HCT116 (cell line): Measurements from ENCODE around the gene PDE6D. TPM values are rescaled to one million over a fixed set of nuclear protein-coding genes. Genes with fewer than 3 reads are reported as not detected.

Experiments used
- ATAC-seq: fragments of 200-7000 bp; cut with Tn5 transposase; 2 replicates; pipeline ENCODE4 v1.9.1; 2020; ENCODE audit warnings: mild to moderate bottlenecking, moderate library complexity
- BruUV-seq: library from RNA; stranded (reverse); fragments of 400-500 nt; replicated peaks from 2 replicates; lab custom pipeline; 2021; lab: Mats Ljungman, UMichigan
- CTCF ChIA-PET: fragments of 300-600 bp; sonication (Branson Sonifier 250); formaldehyde crosslinking; loops from one replicate; lab custom pipeline; 2021; ENCODE audit warnings: antibody characterized with exemption; lab: Charles Lee
- POLR2A ChIA-PET: fragments of 300-600, 350-600 bp; sonication (Branson Sonifier 250); formaldehyde crosslinking; loops from one replicate; lab custom pipeline; 2021; ENCODE audit warnings: antibody characterized with exemption; lab: Charles Lee
- RAD21 ChIA-PET, 2 experiments: fragments of 300-600 bp; sonication (Branson Sonifier 250); formaldehyde crosslinking; loops; one replicate each; lab custom pipeline; 2023; ENCODE audit warnings: low total read pairs in 2 of 2; ENCODE audit not compliant: uncharacterized antibody in 2 of 2, unreplicated experiment in 2 of 2, low non-redundant PET in 1 of 2; lab: Charles Lee
- DNase-seq: peaks from one replicate; pipeline ENCODE4 v3.0.0-alpha.2; 2010; ENCODE audit warnings: low read depth, low spot score
- H2AFZ ChIP-seq: fragments of 200-600 bp; shearing (Covaris generic), sonication (generic); 2 replicates; pipeline ENCODE4 v1.6.1; 2017; ENCODE audit warnings: low read depth, mixed run types, mixed read lengths, antibody characterized with exemption, low read length; ENCODE audit not compliant: poor library complexity, severe bottlenecking
- H3K27ac ChIP-seq: 2 replicates; pipeline ENCODE4 v1.5.1; 2012; ENCODE audit warnings: low read depth, low read length
- H3K27me3 ChIP-seq: fragments of 200-600 bp; sonication (generic); 2 replicates; pipeline ENCODE4 v1.6.1; 2016; ENCODE audit warnings: mixed run types, low read length, mixed read lengths; ENCODE audit not compliant: insufficient read depth
- H3K36me3 ChIP-seq, 2 experiments: fragments of 200-500 bp in 1 of 2; fragments of 200-600 bp in 1 of 2; sonication (Bioruptor generic) in 1 of 2; sonication (generic) in 1 of 2; 2 replicates each; pipeline versions ENCODE4 v1.5.1 to v1.6.1; 2014 to 2016; ENCODE audit warnings: low read length in 2 of 2, inconsistent platforms in 1 of 2, mixed read lengths in 1 of 2, mixed run types in 1 of 2; ENCODE audit not compliant: insufficient read depth in 2 of 2, control insufficient read depth in 1 of 2
- H3K4me1 ChIP-seq, 2 experiments: fragments of 200-600 bp in 1 of 2; sonication (generic) in 1 of 2; 2 replicates each; pipeline versions ENCODE4 v1.5.1 to v1.6.1; 2012 to 2017; ENCODE audit warnings: low read length in 2 of 2, inconsistent platforms in 1 of 2, mild to moderate bottlenecking in 1 of 2, mixed read lengths in 1 of 2, mixed run types in 1 of 2, moderate library complexity in 1 of 2; ENCODE audit not compliant: insufficient read depth in 2 of 2, control insufficient read depth in 1 of 2
- H3K4me2 ChIP-seq: fragments of 200-600 bp; sonication (generic); 2 replicates; pipeline ENCODE4 v1.6.1; 2017; ENCODE audit warnings: mixed run types, low read length, mixed read lengths
- H3K4me3 ChIP-seq, 2 experiments: fragments of 200-600 bp in 1 of 2; sonication (generic) in 1 of 2; replicated peaks in 1 of 2; 2 replicates each; pipeline ENCODE4 v1.5.1; 2011 to 2016; ENCODE audit warnings: low read length in 2 of 2, control low read depth in 1 of 2, low read depth in 1 of 2, mild to moderate bottlenecking in 1 of 2, mixed read lengths in 1 of 2, mixed run types in 1 of 2
- H3K79me2 ChIP-seq: fragments of 200-600 bp; sonication (generic); 2 replicates; pipeline ENCODE4 v1.6.1; 2017; ENCODE audit warnings: mild to moderate bottlenecking, mixed run types, low read length, moderate library complexity, mixed read lengths; ENCODE audit not compliant: insufficient read depth
- H3K9ac ChIP-seq: fragments of 200-600 bp; sonication (generic); 2 replicates; pipeline ENCODE4 v1.6.1; 2016; ENCODE audit warnings: low read length, mixed read lengths
- H3K9me2 ChIP-seq: fragments of 200-600 bp; sonication (generic), shearing (Covaris generic); 2 replicates; pipeline ENCODE4 v1.6.1; 2017; ENCODE audit warnings: mixed run types, mild to moderate bottlenecking, moderate library complexity; ENCODE audit not compliant: insufficient read depth
- H3K9me3 ChIP-seq, 2 experiments: fragments of 200-500 bp in 1 of 2; fragments of 200-600 bp in 1 of 2; sonication (Bioruptor generic) in 1 of 2; sonication (generic) in 1 of 2; 2 replicates each; pipeline ENCODE4 v1.6.1; 2014 to 2017; ENCODE audit warnings: low read length in 2 of 2, mixed read lengths in 2 of 2, inconsistent platforms in 1 of 2, low read depth in 1 of 2, mild to moderate bottlenecking in 1 of 2, mixed run types in 1 of 2, moderate library complexity in 1 of 2; ENCODE audit not compliant: control insufficient read depth in 1 of 2, insufficient read depth in 1 of 2
- H4K20me1 ChIP-seq: fragments of 200-600 bp; sonication (generic), shearing (Covaris generic); 2 replicates; pipeline ENCODE4 v1.6.1; 2017; ENCODE audit warnings: mixed run types, mild to moderate bottlenecking, moderate library complexity; ENCODE audit not compliant: insufficient read depth
- EZH2 ChIP-seq: fragments of 200-600 bp; sonication (generic); IDR thresholded peaks from 2 replicates; pipeline ENCODE4 v1.6.1; 2017; ENCODE audit warnings: antibody characterized with exemption, mixed run types
- FOSL1 ChIP-seq: IDR thresholded peaks from 2 replicates; pipeline ENCODE4 v1.6.1; 2012; ENCODE audit warnings: low read depth
- JUND ChIP-seq: IDR thresholded peaks from 2 replicates; pipeline ENCODE4 v1.6.1; 2012
- RAD21 ChIP-seq: IDR thresholded peaks from 2 replicates; pipeline ENCODE4 v1.6.1; 2012; ENCODE audit warnings: low read depth, mild to moderate bottlenecking
- SIN3A ChIP-seq: IDR thresholded peaks from 2 replicates; pipeline ENCODE4 v1.6.1; 2012; ENCODE audit warnings: low read depth
- SP1 ChIP-seq: IDR thresholded peaks from 2 replicates; pipeline ENCODE4 v1.6.1; 2012; ENCODE audit warnings: low read depth
- SRF ChIP-seq: IDR thresholded peaks from 2 replicates; pipeline ENCODE4 v1.6.1; 2012; ENCODE audit warnings: low read depth
- YY1 ChIP-seq: IDR thresholded peaks from 2 replicates; pipeline ENCODE4 v1.6.1; 2011; ENCODE audit warnings: low read length, low read depth, moderate library complexity, mild to moderate bottlenecking; ENCODE audit not compliant: insufficient replicate concordance; ENCODE audit errors: extremely low read depth
- intact Hi-C: fragments of 100-400 bp; cut with micrococcal nuclease; formaldehyde crosslinking; loops from 2 replicates; pipeline ENCODE4 v1.10.0; 2022
- total RNA-seq: library from RNA; stranded (reverse); gene quantifications from one replicate; pipeline ENCODE4 v1.2.1, GENCODE V29; 2021; ENCODE audit not compliant: unreplicated experiment
- TF ChIP-seq, protein P1 (sequence below): IDR thresholded peaks from 2 replicates; pipeline ENCODE4 v1.6.1; 2012
- TF ChIP-seq, protein P2 (sequence below): IDR thresholded peaks from 2 replicates; pipeline ENCODE4 v1.6.1; 2012

PDE6D gene
- total RNA-seq, 1 experiment from 2014 or later, result 26.6 TPM

DNA sequence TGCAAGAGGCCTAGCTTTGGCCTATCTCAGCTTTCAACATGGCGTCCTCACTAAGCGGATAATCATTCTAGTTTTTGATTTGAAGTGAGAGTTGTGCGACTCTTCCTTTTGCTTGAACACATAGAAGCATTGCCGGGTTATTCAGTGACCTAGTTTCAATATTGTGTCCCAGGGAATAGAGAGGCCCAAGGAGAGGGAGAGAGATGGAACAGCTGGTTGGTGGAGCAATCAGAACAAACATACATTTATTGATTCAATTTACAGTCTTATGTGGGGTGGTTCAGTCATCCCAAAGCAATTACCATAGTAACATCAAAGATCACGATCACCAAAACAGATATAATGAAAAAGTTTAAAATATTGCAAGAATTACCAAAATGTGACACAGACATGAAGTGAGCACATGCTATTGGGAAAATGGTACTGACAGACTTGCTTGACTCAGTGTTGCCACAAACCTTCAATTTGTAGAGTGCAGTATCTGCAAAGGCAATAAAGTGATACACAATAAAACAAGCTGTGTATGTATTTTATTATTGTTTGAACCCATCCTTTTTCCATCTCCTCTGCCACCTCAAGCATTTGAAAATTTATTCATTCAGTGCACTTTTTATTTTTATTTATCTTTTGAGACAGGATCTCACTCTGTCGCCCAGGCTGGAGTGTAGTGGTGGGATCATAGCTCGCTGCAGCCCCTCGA is 35.4 kb upstream of the PDE6D start (continued):
- TF ChIP-seq SRF, result no peak
- TF ChIP-seq FOSL1, result no peak
- TF ChIP-seq, protein P1, sequence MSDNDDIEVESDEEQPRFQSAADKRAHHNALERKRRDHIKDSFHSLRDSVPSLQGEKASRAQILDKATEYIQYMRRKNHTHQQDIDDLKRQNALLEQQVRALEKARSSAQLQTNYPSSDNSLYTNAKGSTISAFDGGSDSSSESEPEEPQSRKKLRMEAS, result no peak
- TF ChIP-seq JUND, result no peak

DNA sequence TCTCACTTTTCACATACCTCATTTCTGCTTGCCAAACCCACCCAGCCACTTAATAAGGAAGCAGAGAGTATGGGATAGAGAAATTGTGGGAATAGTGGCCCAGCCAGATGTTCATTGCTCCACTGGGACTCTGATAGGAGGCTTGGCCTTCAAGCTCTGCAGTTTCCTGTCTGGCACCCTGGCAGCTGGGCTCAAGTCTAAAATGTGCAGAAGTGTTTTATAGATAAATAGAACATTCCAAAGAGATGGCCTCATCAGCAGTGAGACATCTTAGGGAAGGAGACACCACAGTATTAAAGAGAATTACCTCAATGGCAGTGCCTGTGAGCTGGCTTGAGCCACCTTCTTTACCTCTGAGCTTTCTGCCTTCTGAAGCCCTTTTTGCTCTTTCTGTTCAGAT is 29.8 kb upstream of the PDE6D start:
- ChIA-PET POLR2A (no interaction called here), CTCF (no interaction called here), RAD21 (no interaction called here)
- no peak overlapping the region for H3K9ac ChIP-seq
- H3K4me1 ChIP-seq, result peaks cover 0 to 6% of the 10 kb centered on the region in 2 experiments; a peak in 1 of 4 replicates
- no peak overlapping the region for H2AFZ ChIP-seq
- H3K9me2 ChIP-seq, result no peaks in the 10 kb centered on the region
- no peaks in the 10 kb centered on the region for H3K79me2 ChIP-seq
- DNase-seq (no peak), ATAC-seq (no peak)
- no peak overlapping the region for H3K4me2 ChIP-seq
- no peak overlapping the region for H3K4me3 ChIP-seq
- intact Hi-C loops, result no loop called here
- no TSS peak for BruUV-seq
- no peak overlapping the region for H3K27ac ChIP-seq
- TF ChIP-seq SP1, result no peak
- no peak for TF ChIP-seq RAD21
- TF ChIP-seq, protein P2, sequence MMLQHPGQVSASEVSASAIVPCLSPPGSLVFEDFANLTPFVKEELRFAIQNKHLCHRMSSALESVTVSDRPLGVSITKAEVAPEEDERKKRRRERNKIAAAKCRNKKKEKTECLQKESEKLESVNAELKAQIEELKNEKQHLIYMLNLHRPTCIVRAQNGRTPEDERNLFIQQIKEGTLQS, result no peak
- TF ChIP-seq SIN3A, result no peak
- no peak for TF ChIP-seq EZH2
- no peak for TF ChIP-seq YY1
- no peaks in the 10 kb centered on the region for H3K9me3 ChIP-seq
- H3K36me3 ChIP-seq, result peaks cover 4 to 20% of the 10 kb centered on the region in 2 experiments; a peak in 3 of 4 replicates
- H4K20me1 ChIP-seq, result no peaks in the 10 kb centered on the region
- no peaks in the 10 kb centered on the region for H3K27me3 ChIP-seq
